NT2/D1 (cell line): ENCODE measurements around the gene OS9.

Experiments used
- SUZ12 ChIP-seq: IDR thresholded peaks from 2 replicates; pipeline ENCODE4 v1.6.1; 2011; ENCODE audit not compliant: insufficient read length, insufficient read depth; ENCODE audit errors: extremely low read depth
- YY1 ChIP-seq: IDR thresholded peaks from 2 replicates; pipeline ENCODE4 v1.6.1; 2011; ENCODE audit not compliant: insufficient read length, insufficient read depth
- ZNF274 ChIP-seq: IDR thresholded peaks from 2 replicates; pipeline ENCODE4 v1.6.1; 2011; ENCODE audit warnings: mild to moderate bottlenecking, low read depth, low read length

- TF ChIP-seq YY1 (no peak), SUZ12 (no peak), ZNF274 (no peak)
Measured at GRCh38 chr12:57732726-57733593, 39.0 kb downstream of the OS9 start.
